BJ (cell line): ENCODE data around the gene SLC22A23. TPM values are rescaled to one million over a fixed set of nuclear protein-coding genes. Genes with fewer than 3 reads are reported as not detected.

Experiments used
- CTCF ChIA-PET: fragments of 350-600 bp; formaldehyde crosslinking; extraction: SDS; loops from one replicate; lab custom pipeline; 2021; ENCODE audit warnings: antibody characterized with exemption, inconsistent platforms; lab: Yijun Ruan, JAX
- POLR2A ChIA-PET: fragments of 300-600 bp; sonication (Branson Sonifier 250); formaldehyde crosslinking; extraction: SDS; loops from one replicate; lab custom pipeline; 2021; ENCODE audit warnings: antibody characterized with exemption; lab: Charles Lee
- DNase-seq: peaks from one replicate; pipeline ENCODE4 v3.0.0-alpha.2; 2011; ENCODE audit warnings: low read depth
- H3K27me3 ChIP-seq: 2 replicates; pipeline ENCODE4 v1.6.0; 2011; ENCODE audit warnings: low read length; ENCODE audit not compliant: control insufficient read depth, insufficient read depth
- H3K36me3 ChIP-seq: 2 replicates; pipeline ENCODE4 v1.5.1; 2011; ENCODE audit warnings: low read length; ENCODE audit not compliant: control insufficient read depth, insufficient read depth
- H3K4me3 ChIP-seq: 2 replicates; pipeline ENCODE4 v1.5.1; 2011; ENCODE audit warnings: low read depth, mild to moderate bottlenecking, control low read depth, low read length
- CTCF ChIP-seq: IDR thresholded peaks from 2 replicates; pipeline ENCODE4 v1.5.1; 2011; ENCODE audit warnings: low read depth, mild to moderate bottlenecking, control low read depth, inconsistent platforms, low read length, moderate library complexity; ENCODE audit not compliant: insufficient read depth
- polyA plus RNA-seq: library from polyadenylated mRNA; depleted of rRNA; stranded (reverse); fragments of >200 nt; gene quantifications from 2 replicates; pipeline ENCODE4 v1.2.3, GENCODE V29; 2011

The SLC22A23 gene
- polyA plus RNA-seq, 1 experiment = 0.44 TPM

GRCh38 chr6:3483675-3484074 lies 26.8 kb upstream of the SLC22A23 start:
- TF ChIP-seq CTCF = no peak
- H3K27me3 ChIP-seq = peaks cover 15% of the 10 kb centered on the region
- ChIA-PET POLR2A (no interaction called here), CTCF (interaction anchor here (0.6 kb wide), 1 partner anchor 1414 kb away, joined by 3 read pairs; no protein-coding TSS in a partner anchor)
- H3K4me3 ChIP-seq = no peak overlapping the region
- no peak for DNase-seq
- H3K36me3 ChIP-seq = no peaks in the 10 kb centered on the region

GRCh38 chr6:3482869-3483268 lies 26.0 kb upstream of the SLC22A23 start:
- ChIA-PET POLR2A (no interaction called here), CTCF (interaction anchor here (0.6 kb wide), 1 partner anchor 66 kb away, joined by 3 read pairs; no protein-coding TSS in a partner anchor)
- H3K36me3 ChIP-seq = no peaks in the 10 kb centered on the region
- H3K4me3 ChIP-seq = no peak overlapping the region
- peaks cover 13% of the 10 kb centered on the region for H3K27me3 ChIP-seq
- no peak for DNase-seq
- TF ChIP-seq CTCF = no peak

GRCh38 chr6:3481640-3482039 lies 24.8 kb upstream of the SLC22A23 start:
- H3K27me3 ChIP-seq = peaks cover 11% of the 10 kb centered on the region
- no peak for DNase-seq
- H3K4me3 ChIP-seq = no peak overlapping the region
- no peaks in the 10 kb centered on the region for H3K36me3 ChIP-seq
- TF ChIP-seq CTCF = no peak
- ChIA-PET CTCF (no interaction called here), POLR2A (no interaction called here)

- no peak for DNase-seq
- Histone ChIP-seq H3K27me3 (peaks cover 11% of the 10 kb centered on the region), H3K4me3 (no peak overlapping the region), H3K36me3 (no peaks in the 10 kb centered on the region)
- ChIA-PET CTCF (no interaction called here), POLR2A (no interaction called here)
- TF ChIP-seq CTCF = no peak
These were observed 23.2 kb upstream of the SLC22A23 start for GRCh38 chr6:3480009-3480408.

GRCh38 chr6:3473773-3474172 lies 16.9 kb upstream of the SLC22A23 start:
- POLR2A ChIA-PET = interaction anchor here (0.5 kb wide), 1 partner anchor 642 kb away, joined by 5 read pairs; no protein-coding TSS in a partner anchor
- no peak for TF ChIP-seq CTCF
- Histone ChIP-seq H3K36me3 (no peaks in the 10 kb centered on the region), H3K4me3 (no peak overlapping the region), H3K27me3 (peaks cover 3% of the 10 kb centered on the region)
- DNase-seq = no peak
- CTCF ChIA-PET = no interaction called here
